ENCODE results near the gene C1orf115.

- TF ChIP-seq POLR2A (IDR thresholded peaks at IDR 0.05) (no peak), EP300 (IDR thresholded peaks at IDR 0.05) (no peak), CTCF (IDR thresholded peaks at IDR 0.05) (no peak), POLR2AphosphoS5 (IDR thresholded peaks at IDR 0.05) (no peak)
Measured at GRCh38 chr1:220705782-220706181, 15.6 kb downstream of the C1orf115 start.
